PC-3 (cell line): Measurements from ENCODE around the gene IL32. TPM values are rescaled to one million over a fixed set of nuclear protein-coding genes. Genes with fewer than 3 reads are reported as not detected.

Experiments
- ATAC-seq: fragments of 200-7000 bp; cut with Tn5 transposase; 2 replicates; pipeline ENCODE4 v1.9.1; 2020; ENCODE audit warnings: mild to moderate bottlenecking, moderate library complexity
- BruUV-seq: library from RNA; stranded (reverse); fragments of 400-500 nt; replicated peaks from 2 replicates; lab custom pipeline; 2021; lab: Mats Ljungman, UMichigan
- CTCF ChIA-PET: fragments of 300-600 bp; sonication (Branson Sonifier 250); formaldehyde crosslinking; loops from one replicate; lab custom pipeline; 2022; ENCODE audit warnings: antibody characterized with exemption; lab: Charles Lee
- POLR2A ChIA-PET: fragments of 300-600 bp; sonication (Branson Sonifier 250); formaldehyde crosslinking; loops from one replicate; lab custom pipeline; 2022; ENCODE audit warnings: antibody characterized with exemption; ENCODE audit not compliant: unreplicated experiment; lab: Charles Lee
- DNase-seq: peaks from one replicate; pipeline ENCODE4 v3.0.0-alpha.2; 2015
- H2AFZ ChIP-seq: fragments of 300-600 bp; sonication (generic); 2 replicates; pipeline ENCODE4 v1.6.0; 2016; ENCODE audit warnings: antibody characterized with exemption, low read length
- H3F3A ChIP-seq: fragments of 300-600 bp; sonication (generic); one replicate; pipeline ENCODE4 v1.6.0; 2017; ENCODE audit warnings: antibody characterized with exemption, low read length, control low read depth, mild to moderate bottlenecking; ENCODE audit not compliant: unreplicated experiment
- H3K27ac ChIP-seq: fragments of 300-600 bp; sonication (generic); 2 replicates; pipeline ENCODE4 v1.5.1; 2016; ENCODE audit warnings: mild to moderate bottlenecking, low read length
- H3K27me3 ChIP-seq: fragments of 300-600 bp; sonication (generic); 2 replicates; pipeline ENCODE4 v1.6.1; 2016; ENCODE audit warnings: low read length, mixed read lengths
- H3K36me3 ChIP-seq: fragments of 300-600 bp; sonication (generic); 2 replicates; pipeline ENCODE4 v1.6.1; 2016; ENCODE audit warnings: low read depth, mixed run types, low read length, mixed read lengths
- H3K4me1 ChIP-seq: fragments of 300-600 bp; sonication (generic); 2 replicates; pipeline ENCODE4 v1.5.1; 2016; ENCODE audit warnings: low read length; ENCODE audit not compliant: insufficient read depth
- H3K4me2 ChIP-seq: fragments of 300-600 bp; sonication (generic); 2 replicates; pipeline ENCODE4 v1.6.0; 2016; ENCODE audit warnings: low read length
- H3K4me3 ChIP-seq: fragments of 300-600 bp; sonication (generic); 2 replicates; pipeline ENCODE4 v1.5.1; 2016; ENCODE audit warnings: mild to moderate bottlenecking, low read length, mixed read lengths
- H3K79me2 ChIP-seq: fragments of 300-600 bp; sonication (generic); 2 replicates; pipeline ENCODE4 v1.6.1; 2017; ENCODE audit warnings: low read length, mixed read lengths
- H3K9ac ChIP-seq: fragments of 300-600 bp; sonication (generic); 2 replicates; pipeline ENCODE4 v1.6.0; 2016; ENCODE audit warnings: mild to moderate bottlenecking, low read length
- H3K9me2 ChIP-seq: fragments of 300-600 bp; sonication (generic); replicated peaks from 2 replicates; pipeline ENCODE4 v1.6.1; 2016; ENCODE audit warnings: mixed run types, low read length, mixed read lengths
- H3K9me3 ChIP-seq: fragments of 300-600 bp; sonication (generic); 2 replicates; pipeline ENCODE4 v1.6.1; 2016; ENCODE audit warnings: low read length, mixed read lengths
- H4K20me1 ChIP-seq: fragments of 300-600 bp; sonication (generic); 2 replicates; pipeline ENCODE4 v1.6.1; 2016; ENCODE audit warnings: low read length, mixed read lengths
- CTCF ChIP-seq: fragments of 300-600 bp; sonication (generic); conservative IDR thresholded peaks from 2 replicates; pipeline ENCODE4 v1.5.1; 2017; ENCODE audit warnings: antibody characterized with exemption, low read depth, mild to moderate bottlenecking, low read length
- EZH2 ChIP-seq: fragments of 300-600 bp; sonication (generic); IDR thresholded peaks from one replicate; pipeline ENCODE4 v1.6.1; 2017; ENCODE audit warnings: antibody characterized with exemption, mild to moderate bottlenecking, low read length; ENCODE audit not compliant: unreplicated experiment
- EZH2phosphoT487 ChIP-seq: fragments of 300-600 bp; sonication (generic); IDR thresholded peaks from 2 replicates; pipeline ENCODE4 v1.6.1; 2018; ENCODE audit warnings: mild to moderate bottlenecking, antibody characterized with exemption, low read length, borderline replicate concordance
- intact Hi-C: fragments of 100-400 bp; cut with micrococcal nuclease; formaldehyde crosslinking; loops from 2 replicates; pipeline ENCODE4 v1.9.0; 2023
- total RNA-seq: library from RNA; depleted of rRNA; stranded (reverse); fragments of >200 nt; gene quantifications from 2 replicates; pipeline ENCODE4 v1.2.3, GENCODE V29; 2014

Gene IL32
- total RNA-seq, 1 experiment from 2014 or later = 8.8 TPM

GRCh38 chr16:3029491-3030221, 35.8 kb upstream of the IL32 start:
- no peaks in the 10 kb centered on the region for H3K27me3 ChIP-seq
- ChIA-PET CTCF (no interaction called here), POLR2A (no interaction called here)
- no peak overlapping the region for H3K27ac ChIP-seq
- no peaks in the 10 kb centered on the region for H3F3A ChIP-seq
- intact Hi-C loops = loop anchor here (2.0 kb wide), 1 partner anchor 25 kb away; no protein-coding TSS in a partner anchor
- TF ChIP-seq EZH2phosphoT487 (no peak), EZH2 (no peak), CTCF (no peak)
- no peaks in the 10 kb centered on the region for H3K36me3 ChIP-seq
- H3K79me2 ChIP-seq = no peaks in the 10 kb centered on the region
- H3K4me1 ChIP-seq = peaks cover 21% of the 10 kb centered on the region
- no peaks in the 10 kb centered on the region for H3K9me2 ChIP-seq
- H3K9ac ChIP-seq = no peak overlapping the region
- no peaks in the 10 kb centered on the region for H3K9me3 ChIP-seq
- no peak overlapping the region for H3K4me3 ChIP-seq
- no peaks in the 10 kb centered on the region for H4K20me1 ChIP-seq
- H2AFZ ChIP-seq = no peak overlapping the region
- ATAC-seq (no peak), DNase-seq (no peak)
- BruUV-seq = no TSS peak
- H3K4me2 ChIP-seq = no peak overlapping the region

- Histone ChIP-seq H3K4me2 (peak overlapping the region; percentile 71), H3K27ac (peak overlapping the region; percentile 37), H3K79me2 (no peaks in the 10 kb centered on the region), H3K9ac (no peak overlapping the region), H3K9me3 (no peaks in the 10 kb centered on the region), H3F3A (no peaks in the 10 kb centered on the region), H3K36me3 (no peaks in the 10 kb centered on the region), H4K20me1 (no peaks in the 10 kb centered on the region), H2AFZ (no peak overlapping the region), H3K9me2 (no peaks in the 10 kb centered on the region), H3K4me3 (no peak overlapping the region), H3K4me1 (peaks cover 21% of the 10 kb centered on the region), H3K27me3 (no peaks in the 10 kb centered on the region)
- intact Hi-C loops = no loop called here
- BruUV-seq = no TSS peak
- ATAC-seq (no peak), DNase-seq (no peak)
- POLR2A ChIA-PET = no interaction called here
- CTCF ChIA-PET = interaction anchor here (0.5 to 1.8 kb wide), 3 partner anchors 10 to 31 kb away, joined by 5 to 10 read pairs (median 6); partner anchors contain the start of gene TNFRSF12A
- TF ChIP-seq EZH2phosphoT487 = no peak
- TF ChIP-seq CTCF = no peak
- no peak for TF ChIP-seq EZH2
Observed at GRCh38 chr16:3030222-3031212, 34.9 kb upstream of the IL32 start.
